ENCODE measurements around the gene HDAC7.

The HDAC7 gene

GRCh38 chr12:47743311-47743860 lies 76.3 kb downstream of the HDAC7 start:
- no peak for DNase-seq

- DNase-seq, result peak; percentile 17 to 19
These were observed 77.4 kb downstream of the HDAC7 start for GRCh38 chr12:47742253-47742825.

- peak; percentile 78 to 88 for DNase-seq
These were observed 78.4 kb downstream of the HDAC7 start for GRCh38 chr12:47741340-47741703.

GRCh38 chr12:47740606-47741339 lies 78.9 kb downstream of the HDAC7 start:
- DNase-seq, result no peak

- DNase-seq, result no peak
These were observed 79.7 kb downstream of the HDAC7 start for GRCh38 chr12:47739979-47740378.

GRCh38 chr12:47739297-47739696 lies 80.4 kb downstream of the HDAC7 start:
- DNase-seq, result no peak

GRCh38 chr12:47737936-47738594 lies 81.6 kb downstream of the HDAC7 start:
- no peak for DNase-seq

- DNase-seq, result no peak
These were observed 82.6 kb downstream of the HDAC7 start for GRCh38 chr12:47736877-47737676.

- no peak for DNase-seq
These were observed 83.5 kb downstream of the HDAC7 start for GRCh38 chr12:47736216-47736615.

- no peak for DNase-seq
These were observed 84.1 kb downstream of the HDAC7 start for GRCh38 chr12:47735649-47736048.

GRCh38 chr12:47734725-47735480 lies 84.8 kb downstream of the HDAC7 start:
- DNase-seq, result no peak

GRCh38 chr12:47733142-47733541 lies 86.6 kb downstream of the HDAC7 start:
- no peak for DNase-seq

Measured in AML-193 (cell line).